MCF 10A (cell line): ENCODE measurements around the gene NRN1. TPM values are rescaled to one million over a fixed set of nuclear protein-coding genes. Genes with fewer than 3 reads are reported as not detected.
"Not testable (repeated sequence)": the region's sequence is repeated elsewhere in the genome, so short reads cannot be mapped to it uniquely, and the experiment has no call there.

Experiments used
- BruUV-seq: library from RNA; stranded (reverse); fragments of 400-500 nt; replicated peaks from 2 replicates; lab custom pipeline; 2021; lab: Mats Ljungman, UMichigan
- CTCF ChIA-PET: fragments of 300-600 bp; sonication (Branson Sonifier 250); formaldehyde crosslinking; extraction: SDS; loops from one replicate; lab custom pipeline; 2021; ENCODE audit warnings: antibody characterized with exemption, inconsistent platforms; lab: Yijun Ruan, JAX
- POLR2A ChIA-PET: fragments of 300-600, 350-650 bp; sonication (Branson Sonifier 250); formaldehyde crosslinking; extraction: SDS; loops from one replicate; lab custom pipeline; 2020; ENCODE audit warnings: antibody characterized with exemption, inconsistent platforms; lab: Yijun Ruan, JAX
- DNase-seq: peaks from one replicate; pipeline ENCODE4 v3.0.0-alpha.2; 2018; ENCODE audit not compliant: unreplicated experiment
- H3K27ac Mint-ChIP-seq: one replicate; pipeline ENCODE4 v1.8.0; 2022; ENCODE audit warnings: mild to moderate bottlenecking, low read depth, mixed read lengths; ENCODE audit not compliant: unreplicated experiment
- H3K27me3 Mint-ChIP-seq: one replicate; pipeline ENCODE4 v1.8.0; 2022; ENCODE audit warnings: mixed read lengths; ENCODE audit not compliant: insufficient read depth, unreplicated experiment
- H3K36me3 Mint-ChIP-seq: one replicate; pipeline ENCODE4 v1.8.0; 2022; ENCODE audit warnings: mild to moderate bottlenecking, moderate library complexity, mixed read lengths; ENCODE audit not compliant: insufficient read depth, unreplicated experiment
- H3K4me1 Mint-ChIP-seq: one replicate; pipeline ENCODE4 v1.8.0; 2022; ENCODE audit warnings: mixed read lengths; ENCODE audit not compliant: insufficient read depth, unreplicated experiment
- H3K4me3 Mint-ChIP-seq: one replicate; pipeline ENCODE4 v1.8.0; 2022; ENCODE audit warnings: mild to moderate bottlenecking, moderate library complexity, mixed read lengths; ENCODE audit not compliant: unreplicated experiment
- H3K9me3 Mint-ChIP-seq: one replicate; pipeline ENCODE4 v1.8.0; 2022; ENCODE audit warnings: mixed read lengths; ENCODE audit not compliant: unreplicated experiment
- CTCF ChIP-seq: fragments of 200-600 bp; IDR thresholded peaks from one replicate; pipeline ENCODE4 v1.8.0; 2022; ENCODE audit warnings: antibody characterized with exemption, mild to moderate bottlenecking; ENCODE audit not compliant: unreplicated experiment
- intact Hi-C: fragments of 100-400 bp; cut with micrococcal nuclease; formaldehyde crosslinking; loops from 2 replicates; pipeline ENCODE4 v1.14.1; 2022
- total RNA-seq: library from RNA; stranded (reverse); gene quantifications from 2 replicates; pipeline ENCODE4 v1.2.3, GENCODE V29; 2022

The NRN1 gene
- total RNA-seq, 1 experiment from 2014 or later: not detected

DNA sequence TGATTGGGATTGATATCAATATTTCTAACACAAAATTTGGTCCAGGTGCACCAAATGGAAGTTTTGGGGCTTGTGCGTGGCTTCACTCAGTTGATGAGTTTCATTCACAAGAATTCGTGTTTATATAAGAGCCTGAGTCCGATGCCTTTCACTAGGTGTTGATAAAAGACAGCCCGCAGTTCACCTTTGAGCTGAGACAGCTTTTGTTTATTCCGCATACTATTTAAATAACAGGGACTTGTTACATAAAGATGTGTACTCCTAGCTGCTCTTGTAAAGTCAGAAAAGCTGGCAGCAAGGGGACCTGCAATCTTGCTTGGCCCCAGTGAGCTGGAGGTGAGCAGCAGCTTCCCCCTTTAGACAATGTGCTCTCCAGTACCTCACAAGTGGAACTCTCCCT is 19.0 kb upstream of the NRN1 start:
- Mint-ChIP-seq H3K27ac (no peak overlapping the region), H3K27me3 (peaks cover 51% of the 10 kb centered on the region), H3K4me1 (no peaks in the 10 kb centered on the region), H3K4me3 (no peak overlapping the region), H3K9me3 (no peaks in the 10 kb centered on the region), H3K36me3 (no peaks in the 10 kb centered on the region)
- DNase-seq: no peak
- POLR2A ChIA-PET: interaction anchor here (0.7 kb wide), 2 partner anchors 143 to 1121 kb away, joined by 3 read pairs; no protein-coding TSS in a partner anchor
- TF ChIP-seq CTCF: no peak
- CTCF ChIA-PET: interaction anchor here (0.6 to 1.7 kb wide), 2 partner anchors 32 to 108 kb away, joined by 3 to 4 read pairs; no protein-coding TSS in a partner anchor
- BruUV-seq: no TSS peak
- intact Hi-C loops: no loop called here

DNA sequence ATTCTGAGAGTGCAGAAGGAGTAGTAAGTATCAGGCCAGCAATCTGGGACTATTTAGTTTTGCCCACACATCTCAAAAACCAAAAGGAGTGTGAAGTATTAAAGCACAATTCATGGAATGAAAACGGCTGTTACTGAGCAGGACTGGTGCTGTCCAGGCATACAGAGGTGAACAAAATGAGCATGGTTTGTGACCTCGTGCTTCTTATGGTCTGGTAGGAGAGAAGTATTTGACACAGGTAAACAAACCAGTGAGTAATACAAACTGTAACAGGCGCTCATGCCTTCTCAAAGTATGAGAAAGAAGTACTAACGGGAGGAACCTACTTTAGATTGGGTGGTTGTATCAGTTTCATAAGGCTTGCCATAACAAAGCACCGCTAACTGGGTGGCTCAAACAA is 17.5 kb upstream of the NRN1 start:
- intact Hi-C loops: no loop called here
- H3K4me3 Mint-ChIP-seq: no peak overlapping the region
- POLR2A ChIA-PET: no interaction called here
- no peak for TF ChIP-seq CTCF
- H3K36me3 Mint-ChIP-seq: no peaks in the 10 kb centered on the region
- DNase-seq: no peak
- peaks cover 66% of the 10 kb centered on the region for H3K27me3 Mint-ChIP-seq
- H3K27ac Mint-ChIP-seq: no peak overlapping the region
- no TSS peak for BruUV-seq
- no peaks in the 10 kb centered on the region for H3K9me3 Mint-ChIP-seq
- CTCF ChIA-PET: no interaction called here
- H3K4me1 Mint-ChIP-seq: no peaks in the 10 kb centered on the region

DNA sequence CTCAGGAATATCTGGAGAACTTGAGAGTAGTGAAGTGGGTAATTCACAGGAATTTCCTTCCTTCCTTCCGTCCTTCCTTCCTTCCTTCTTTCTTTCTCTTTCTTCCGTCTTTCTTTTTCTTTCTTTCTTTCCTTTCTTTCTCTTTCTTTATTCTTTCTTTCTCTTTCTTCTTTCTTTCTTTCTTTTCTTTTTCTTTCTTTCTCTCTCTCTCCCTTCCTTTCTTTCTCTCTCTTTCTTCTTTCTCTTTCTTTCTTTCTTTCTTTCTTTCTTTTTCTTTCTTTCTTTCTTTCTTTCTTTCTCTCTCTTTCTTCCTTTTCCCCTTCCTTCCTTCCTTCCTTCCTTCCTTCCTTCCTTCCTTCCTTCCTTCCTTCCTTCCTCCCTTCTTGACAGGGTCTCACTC is 16.1 kb upstream of the NRN1 start:
- intact Hi-C loops, H3K4me3 Mint-ChIP-seq, H3K9me3 Mint-ChIP-seq, H3K36me3 Mint-ChIP-seq, POLR2A ChIA-PET, BruUV-seq, H3K27ac Mint-ChIP-seq, DNase-seq, H3K4me1 Mint-ChIP-seq, CTCF ChIA-PET: not testable (repeated sequence)
- peaks cover 79% of the 10 kb centered on the region for H3K27me3 Mint-ChIP-seq

- no peak for TF ChIP-seq CTCF
- no peak overlapping the region for H3K27ac Mint-ChIP-seq
- H3K4me3 Mint-ChIP-seq: peak overlapping the region; percentile 57
- H3K9me3 Mint-ChIP-seq: peaks cover 10% of the 10 kb centered on the region
- ChIA-PET POLR2A (interaction anchor here (0.6 kb wide), 1 partner anchor 180 kb away, joined by 3 read pairs; no protein-coding TSS in a partner anchor), CTCF (no interaction called here)
- peaks cover 90% of the 10 kb centered on the region for H3K27me3 Mint-ChIP-seq
- no peaks in the 10 kb centered on the region for H3K36me3 Mint-ChIP-seq
- DNase-seq: peak; percentile 26
- no TSS peak for BruUV-seq
- intact Hi-C loops: no loop called here
- no peaks in the 10 kb centered on the region for H3K4me1 Mint-ChIP-seq
These were observed 2.1 kb upstream of the NRN1 start for GRCh38 chr6:6008648-6009421.
